Heart left ventricle (tissue), 13 donors: ENCODE results near the gene SURF6.
"Not testable (repeated sequence)": the region's sequence is repeated elsewhere in the genome, so short reads cannot be mapped to it uniquely, and the experiment has no call there.

Experiments
- POLR2A ChIP-seq, 2 donors: fragments of 450-650 bp; IDR thresholded peaks; one replicate each; pipeline ENCODE4 v1.6.1; 2017; ENCODE audit warnings: antibody characterized with exemption in 2 of 2, mild to moderate bottlenecking in 2 of 2, moderate library complexity in 2 of 2
- TF ChIP-seq, protein P1 (sequence below), 12 donors: fragments of 200-600 bp; sonication (generic) in 4 of 12; IDR thresholded peaks; one replicate each; pipeline versions ENCODE4 v1.5.0 to v1.8.0; 2018 to 2022; ENCODE audit warnings: antibody characterized with exemption in 12 of 12, mild to moderate bottlenecking in 5 of 12
- donor health status: ischemic (EF 13 %, LVEDD 7.1; RV severe dilation, severe dysfunction).
- donor health status: DM: no; HTN: yes; CAD: no.
- donor health status: DM: no; HTN: no; CAD: no.
- donor health status: ischemic (EF 25% LVEDD 6.9; RV normal size, moderate dysfunction).
- donor health status: ischemic (EF 25% LVEDD 5.7; RV mildly dilated, moderate dysfunction).
- donor health status: ischemic (EF 35%, LVEDD 5.7; RV mildly dilated, moderate dysfunction).
- donor health status: nonischemic (EF 11% LVEDD 7.7; RV severe dilation, severe dysfunction).
- donor health status: DM: yes; HTN: yes; CAD: no.
- donor health status: PGD.
- donor health status: ischemic (EF 29% LVEDD 5.4; RV normal size, mild dysfunction).
- donor health status: nonischemic (EF 23%, LVEDD 6.1; RV moderate dilation, normal function).

DNA sequence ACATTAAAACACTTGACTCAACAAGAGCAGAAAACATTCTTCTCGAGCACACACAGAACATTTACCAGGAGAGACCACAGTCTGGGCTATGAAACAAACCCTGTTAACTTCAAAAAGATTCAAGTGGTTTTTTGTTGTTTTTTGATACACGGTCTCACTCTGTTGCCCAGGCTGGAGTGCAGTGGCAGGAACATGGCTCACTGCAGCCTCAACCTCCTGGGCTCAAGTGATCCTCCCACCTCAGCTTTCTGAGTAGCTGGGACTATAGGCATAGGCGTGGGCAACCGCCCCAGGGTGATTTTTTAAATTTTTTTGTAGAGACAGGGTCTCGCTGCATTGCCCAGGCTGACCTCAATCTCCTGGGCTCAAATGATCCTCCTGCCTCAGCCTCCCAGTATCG lies 9.0 kb downstream of the SURF6 start:
- TF ChIP-seq, protein P1, sequence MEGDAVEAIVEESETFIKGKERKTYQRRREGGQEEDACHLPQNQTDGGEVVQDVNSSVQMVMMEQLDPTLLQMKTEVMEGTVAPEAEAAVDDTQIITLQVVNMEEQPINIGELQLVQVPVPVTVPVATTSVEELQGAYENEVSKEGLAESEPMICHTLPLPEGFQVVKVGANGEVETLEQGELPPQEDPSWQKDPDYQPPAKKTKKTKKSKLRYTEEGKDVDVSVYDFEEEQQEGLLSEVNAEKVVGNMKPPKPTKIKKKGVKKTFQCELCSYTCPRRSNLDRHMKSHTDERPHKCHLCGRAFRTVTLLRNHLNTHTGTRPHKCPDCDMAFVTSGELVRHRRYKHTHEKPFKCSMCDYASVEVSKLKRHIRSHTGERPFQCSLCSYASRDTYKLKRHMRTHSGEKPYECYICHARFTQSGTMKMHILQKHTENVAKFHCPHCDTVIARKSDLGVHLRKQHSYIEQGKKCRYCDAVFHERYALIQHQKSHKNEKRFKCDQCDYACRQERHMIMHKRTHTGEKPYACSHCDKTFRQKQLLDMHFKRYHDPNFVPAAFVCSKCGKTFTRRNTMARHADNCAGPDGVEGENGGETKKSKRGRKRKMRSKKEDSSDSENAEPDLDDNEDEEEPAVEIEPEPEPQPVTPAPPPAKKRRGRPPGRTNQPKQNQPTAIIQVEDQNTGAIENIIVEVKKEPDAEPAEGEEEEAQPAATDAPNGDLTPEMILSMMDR (IDR thresholded peaks at IDR 0.05), result not testable (repeated sequence)
- not testable (repeated sequence) for TF ChIP-seq POLR2A (IDR thresholded peaks at IDR 0.05)
